HG02623 (cell line): ENCODE data around the gene PLPP2.

ENCODE experiments used
- ATAC-seq: cut with Tn5 transposase; IDR thresholded peaks from one replicate; pipeline ENCODE4 v1.9.1; 2021; ENCODE audit warnings: moderate library complexity; ENCODE audit not compliant: unreplicated experiment

Gene PLPP2

GRCh38 chr19:291006-291521 lies at the start of gene PLPP2:
TSS of gene PLPP2 (minus strand) at chr19:291403. CDS start at chr19:291336, 67 bp downstream.
- no peak for ATAC-seq

DNA sequence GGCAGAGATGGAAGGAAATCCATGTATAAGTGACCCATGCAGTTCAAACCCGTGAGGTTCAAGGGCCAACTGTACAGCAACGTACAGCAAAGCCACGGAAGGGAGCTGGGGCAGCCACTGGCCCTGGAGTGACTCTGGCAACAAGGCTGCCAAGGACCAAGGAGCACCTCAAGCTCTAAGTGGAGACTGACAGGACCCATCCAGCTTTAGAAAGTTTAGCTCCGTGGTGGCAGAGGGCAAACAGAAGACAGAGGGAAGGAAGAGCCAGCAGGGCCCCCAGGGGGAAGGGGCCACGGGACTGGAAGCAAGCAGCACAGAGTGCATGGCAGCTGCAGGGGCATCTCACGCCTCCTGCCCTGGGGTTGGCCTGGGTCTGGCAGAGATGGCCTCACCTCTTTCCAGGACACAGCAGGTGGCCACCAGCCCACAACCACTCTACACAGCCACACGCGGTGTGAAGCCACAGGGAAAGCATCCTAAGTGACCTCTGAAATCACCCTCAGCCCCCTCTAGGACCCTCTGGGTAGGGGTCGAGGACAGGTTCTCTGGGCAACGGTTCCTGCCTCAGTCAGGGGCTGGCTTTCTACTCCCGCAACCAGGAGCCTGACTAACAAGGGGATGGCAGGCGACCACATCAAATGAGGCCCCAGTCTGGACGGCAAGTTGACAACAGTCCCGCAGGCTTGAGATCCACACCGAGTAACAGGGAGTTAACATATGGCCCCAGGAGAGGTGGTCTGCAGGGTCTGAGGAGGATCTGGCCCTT lies 49.6 kb upstream of the PLPP2 start:
- ATAC-seq, result no peak

GRCh38 chr19:339262-339887 lies 48.2 kb upstream of the PLPP2 start:
- no peak for ATAC-seq

DNA sequence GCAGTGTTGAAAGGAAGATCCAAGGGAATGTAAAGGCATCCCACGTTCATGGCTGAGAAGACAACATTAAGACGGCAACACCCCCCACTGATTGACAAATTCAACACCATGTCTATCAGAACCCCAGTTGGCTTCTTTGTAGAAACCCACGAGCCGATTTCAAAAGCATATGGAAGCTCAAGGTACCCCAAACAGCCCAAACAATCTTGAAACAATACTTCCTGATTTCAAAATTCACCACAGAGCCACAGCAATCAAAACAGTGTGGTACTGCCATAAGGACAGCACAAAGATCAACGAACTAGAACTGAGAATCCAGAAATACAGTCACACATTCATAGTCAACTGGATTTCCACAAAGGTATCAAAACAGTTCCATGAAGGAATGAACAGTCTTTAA lies 47.2 kb upstream of the PLPP2 start:
- ATAC-seq, result no peak

GRCh38 chr19:336067-336614 lies 44.9 kb upstream of the PLPP2 start:
- ATAC-seq, result no peak

DNA sequence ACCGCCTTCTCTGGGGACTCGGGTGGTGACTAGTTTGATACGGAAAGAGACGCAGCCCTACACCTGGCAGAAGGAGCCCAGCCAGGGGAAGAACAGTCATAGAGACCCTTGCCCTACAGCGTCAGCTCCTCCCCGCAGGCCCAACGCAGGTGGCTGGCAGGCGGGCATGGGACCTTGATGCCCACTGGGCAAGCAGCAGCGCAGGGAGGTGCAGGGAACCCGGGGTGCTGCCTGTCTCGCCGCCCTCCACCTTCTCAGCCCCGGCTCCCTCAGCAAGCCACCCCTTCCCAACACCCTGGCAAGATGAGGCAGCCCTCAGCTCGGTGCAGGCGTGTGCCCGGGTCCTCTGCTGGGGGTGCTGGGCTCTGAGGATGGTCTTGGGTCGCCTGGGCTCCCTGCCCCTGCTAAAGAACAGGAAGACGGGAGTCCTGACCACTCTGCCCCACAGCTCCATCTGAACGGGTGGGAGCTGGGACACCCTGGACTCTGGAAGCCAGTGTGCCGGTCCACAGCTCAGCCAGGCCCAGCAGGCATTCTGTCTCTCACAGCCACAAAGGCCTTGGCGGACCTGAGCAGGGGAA lies 44.4 kb upstream of the PLPP2 start:
- ATAC-seq, result no peak

DNA sequence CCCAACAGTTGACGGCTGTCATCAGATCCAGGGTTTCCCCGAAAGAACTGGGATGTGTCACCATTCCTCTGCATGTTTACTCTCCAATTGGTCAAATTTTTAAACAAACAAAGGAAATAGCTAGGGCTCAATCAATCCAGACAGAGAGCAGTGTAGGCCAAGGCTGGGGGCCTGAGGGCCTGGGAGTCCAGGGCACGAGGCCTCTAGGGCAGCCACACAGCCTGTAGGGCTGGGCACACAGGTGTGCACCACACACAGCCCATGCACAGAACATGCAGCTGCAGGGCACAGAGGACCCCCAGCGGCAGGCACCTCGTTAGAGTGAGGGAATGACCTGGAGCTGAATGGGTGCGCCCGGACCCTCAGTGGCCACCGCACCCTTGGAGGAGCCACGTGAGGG lies 43.9 kb upstream of the PLPP2 start:
- ATAC-seq, result no peak

GRCh38 chr19:334296-335071 lies 43.3 kb upstream of the PLPP2 start:
- no peak for ATAC-seq

DNA sequence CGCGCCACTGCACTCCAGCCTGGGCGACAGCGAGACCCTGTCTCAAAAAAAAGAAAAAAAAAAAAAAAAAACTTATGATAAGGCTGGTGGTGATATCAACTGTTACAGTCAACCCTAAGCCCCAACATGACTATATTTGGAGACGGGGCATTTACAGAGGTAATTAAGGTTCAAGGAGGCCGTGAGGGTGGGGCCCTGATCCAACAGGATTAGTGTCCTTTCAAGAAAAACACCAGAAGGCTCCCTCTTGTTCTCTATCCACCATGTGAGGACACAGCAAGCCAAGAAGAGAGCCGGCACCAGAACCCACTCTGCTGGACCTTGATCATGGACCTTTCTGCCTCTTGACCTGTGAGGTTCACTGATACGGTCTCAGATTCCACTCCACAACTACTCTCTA lies 39.3 kb upstream of the PLPP2 start:
- no peak for ATAC-seq

- no peak for ATAC-seq
These were observed 38.7 kb upstream of the PLPP2 start for GRCh38 chr19:329876-330275.

- no peak for ATAC-seq
These were observed 36.9 kb upstream of the PLPP2 start for GRCh38 chr19:328025-328505.

- no peak for ATAC-seq
These were observed 36.3 kb upstream of the PLPP2 start for GRCh38 chr19:327291-328024.

DNA sequence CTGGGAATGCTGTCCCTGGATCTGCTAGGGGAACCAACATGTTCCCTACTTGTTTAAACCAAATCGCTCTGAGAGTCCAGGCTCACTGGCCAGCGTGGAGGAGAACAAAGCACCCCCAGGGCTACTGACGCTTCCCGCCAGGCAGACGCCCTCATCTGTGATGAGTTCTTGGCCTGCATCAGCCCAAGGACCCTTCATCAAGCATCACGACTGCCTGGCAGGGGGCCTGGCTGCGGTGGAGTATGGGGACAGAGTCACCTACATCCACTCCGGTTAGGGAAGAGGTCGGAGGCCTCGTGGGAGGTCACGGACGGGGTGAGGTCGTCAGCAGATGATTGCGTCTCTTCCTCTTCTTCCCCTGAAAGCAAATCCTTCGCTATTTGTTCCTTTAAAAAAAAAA lies 35.7 kb upstream of the PLPP2 start:
- ATAC-seq, result no peak

DNA sequence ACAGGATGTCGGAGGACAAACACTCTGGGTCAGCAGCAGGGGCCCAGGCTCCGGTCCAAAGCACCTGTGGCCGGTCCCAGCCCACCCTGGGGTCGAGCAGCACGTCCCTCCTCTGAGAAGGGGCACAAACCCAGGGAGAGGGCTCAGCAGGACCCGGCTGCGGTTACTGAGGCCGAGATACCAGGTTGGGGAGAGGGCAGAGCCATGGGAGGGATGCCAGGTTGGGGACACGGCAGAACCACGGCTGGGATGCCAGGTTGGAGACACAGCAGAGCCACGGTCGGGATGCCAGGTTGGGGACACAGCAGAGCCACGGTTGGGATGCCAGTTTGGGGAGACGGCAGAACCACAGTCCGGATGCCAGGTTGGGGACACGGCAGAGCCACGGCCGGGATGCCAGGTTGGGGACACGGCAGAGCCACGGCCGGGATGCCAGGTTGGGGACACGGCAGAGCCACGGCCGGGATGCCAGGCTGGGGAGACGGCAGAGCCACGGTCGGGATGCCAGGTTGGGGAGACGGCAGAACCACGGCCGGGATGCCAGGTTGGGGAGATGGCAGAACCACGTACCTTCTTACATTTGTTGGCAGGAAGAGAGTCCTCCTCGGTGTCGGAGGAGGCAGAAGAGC lies 34.8 kb upstream of the PLPP2 start:
- no peak for ATAC-seq

GRCh38 chr19:325173-325936 lies 34.2 kb upstream of the PLPP2 start:
- ATAC-seq, result no peak

GRCh38 chr19:324716-325115 lies 33.5 kb upstream of the PLPP2 start:
- ATAC-seq, result no peak

GRCh38 chr19:322616-323015 lies 31.4 kb upstream of the PLPP2 start:
- ATAC-seq, result no peak

GRCh38 chr19:318509-318774 lies 27.2 kb upstream of the PLPP2 start:
- no peak for ATAC-seq
